SH-SY5Y (cell line): ENCODE data around the gene ZNF419.

ENCODE experiments used
- GATA2 ChIP-seq: IDR thresholded peaks from 2 replicates; pipeline ENCODE4 v1.6.1; 2011; ENCODE audit warnings: mild to moderate bottlenecking, low read depth, low read length
- GATA3 ChIP-seq: IDR thresholded peaks from 2 replicates; pipeline ENCODE4 v1.6.1; 2011; ENCODE audit warnings: low read depth, mild to moderate bottlenecking, low read length, moderate library complexity

- TF ChIP-seq GATA2 (no peak), GATA3 (no peak)
Measured at GRCh38 chr19:57443121-57443696, 44.3 kb upstream of the ZNF419 start.
